RWPE1 (cell line): ENCODE data around the gene DIABLO.

Experiments
- CTCF ChIA-PET: fragments of 350-600 bp; sonication (Branson Sonifier 250); formaldehyde crosslinking; extraction: SDS; loops from one replicate; lab custom pipeline; 2021; lab: Yijun Ruan, JAX
- POLR2A ChIA-PET: fragments of 400-600 bp; formaldehyde crosslinking; extraction: SDS; loops from one replicate; lab custom pipeline; 2020; ENCODE audit warnings: antibody characterized with exemption; ENCODE audit not compliant: low non-redundant PET; lab: Yijun Ruan, JAX
- DNase-seq: peaks from one replicate; pipeline ENCODE4 v3.0.0; 2012; ENCODE audit warnings: low spot score
- H3K27ac ChIP-seq: fragments of 450-650 bp; 2 replicates; pipeline ENCODE4 v1.5.1; 2017
- CTCF ChIP-seq: fragments of 450-650 bp; conservative IDR thresholded peaks from 2 replicates; pipeline ENCODE4 v1.5.1; 2017; ENCODE audit warnings: low read depth, mild to moderate bottlenecking

Gene DIABLO

DNA sequence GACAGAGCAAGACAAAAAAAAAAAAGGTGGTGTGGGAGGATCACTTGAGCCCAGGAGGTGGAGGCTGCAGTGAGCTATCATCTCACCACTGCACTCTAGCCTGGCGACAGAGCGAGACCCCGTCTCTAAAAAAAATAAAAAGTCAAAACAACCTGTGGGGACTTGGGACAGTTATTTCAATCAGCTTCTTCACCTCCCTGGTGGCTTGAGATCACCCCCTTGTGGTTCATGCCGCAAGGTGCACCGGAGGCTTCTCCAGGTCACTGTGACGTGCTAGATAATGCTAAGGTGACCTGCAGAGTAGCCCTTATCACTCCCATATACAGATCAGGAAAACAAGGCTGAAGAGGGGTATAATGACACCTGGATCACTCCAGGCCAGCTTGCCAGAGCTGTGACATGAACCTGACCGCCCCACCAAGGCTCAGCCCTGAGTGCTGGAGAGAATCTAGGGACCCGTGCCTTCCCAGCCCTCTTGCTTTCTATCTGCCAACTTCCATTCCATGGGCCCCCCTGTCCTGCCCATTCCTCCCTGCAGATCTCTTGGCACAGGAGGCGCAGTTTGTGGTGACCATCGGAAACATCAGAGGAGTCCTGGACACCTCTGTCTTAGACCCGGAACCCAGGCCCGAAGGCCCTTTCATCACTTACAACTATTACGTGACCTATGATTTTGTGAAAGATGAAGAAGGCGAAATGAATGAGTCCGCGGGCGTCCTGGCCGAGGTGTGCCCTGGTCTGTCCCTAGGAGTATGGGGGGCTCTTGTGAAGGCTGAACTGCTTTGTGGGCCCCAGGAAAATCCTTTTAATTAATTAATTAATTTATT, 34.8 kb downstream of the DIABLO start:
- CTCF ChIA-PET, result interaction anchor here (0.5 to 2.0 kb wide), 20 partner anchors 9 to 136 kb away, joined by 3 to 17 read pairs (median 4); partner anchors contain the start of genes B3GNT4 and LRRC43
- POLR2A ChIA-PET, result no interaction called here
- DNase-seq, result peak; percentile 74
- TF ChIP-seq CTCF, result peak; percentile 79
- H3K27ac ChIP-seq, result no peak overlapping the region

- no peak for DNase-seq
- no peak for TF ChIP-seq CTCF
- ChIA-PET CTCF (interaction anchor here (0.6 to 2.0 kb wide), 4 partner anchors 10 to 135 kb away, joined by 3 to 10 read pairs (median 4); no protein-coding TSS in a partner anchor), POLR2A (no interaction called here)
- no peak overlapping the region for H3K27ac ChIP-seq
These were observed 36.0 kb downstream of the DIABLO start for GRCh38 chr12:122189626-122190475.

DNA sequence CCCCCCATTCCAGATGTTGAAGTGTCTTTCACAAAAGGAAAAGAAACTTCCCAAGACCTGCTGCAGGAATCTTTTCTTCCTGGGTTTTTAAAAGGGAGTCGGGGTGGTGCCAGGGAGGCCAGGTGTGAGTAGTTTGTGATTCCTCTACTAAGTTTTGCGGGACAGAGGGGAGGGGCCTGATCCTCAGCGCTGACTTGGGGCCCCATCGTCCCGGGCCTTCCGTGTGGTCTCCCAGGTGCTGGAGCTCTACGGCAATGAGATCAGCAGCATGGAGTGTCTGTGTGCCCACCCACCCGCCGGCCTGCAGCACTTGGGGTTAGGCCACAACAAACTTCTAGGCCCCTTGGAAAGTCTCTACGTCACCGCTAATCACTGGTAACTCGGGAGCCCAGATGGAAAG, 38.4 kb downstream of the DIABLO start:
- ChIA-PET CTCF (no interaction called here), POLR2A (no interaction called here)
- no peak overlapping the region for H3K27ac ChIP-seq
- TF ChIP-seq CTCF, result no peak
- DNase-seq, result no peak

DNA sequence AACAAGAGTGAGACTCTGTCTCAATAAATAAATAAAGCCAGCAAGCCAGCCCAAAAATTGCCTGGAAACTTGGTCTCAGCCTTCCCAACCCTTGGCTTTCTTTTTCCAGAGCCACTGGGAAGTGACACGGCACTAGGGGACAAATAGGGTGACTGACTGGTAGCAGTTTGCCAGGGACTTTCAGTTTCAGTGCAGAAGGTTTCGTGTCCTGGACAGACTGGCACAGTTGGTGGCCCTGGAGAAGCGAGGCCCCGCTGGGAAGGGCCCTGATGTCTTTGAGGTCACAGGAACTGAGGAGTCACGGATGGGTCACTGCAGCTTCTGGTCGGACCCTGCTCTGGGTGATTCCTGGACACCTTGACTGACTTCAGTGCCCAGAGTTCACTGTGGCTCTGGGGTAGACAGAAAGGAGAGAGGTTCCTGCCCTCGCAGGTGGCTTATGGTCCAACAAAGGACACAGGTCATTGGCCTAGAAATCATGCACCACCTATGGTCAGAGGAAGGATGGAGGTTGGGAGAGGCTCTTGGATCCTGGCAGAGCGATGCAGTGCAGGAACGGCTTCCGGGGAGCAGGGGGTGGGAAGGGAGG, 40.3 kb downstream of the DIABLO start:
- CTCF ChIA-PET, result no interaction called here
- POLR2A ChIA-PET, result no interaction called here
- TF ChIP-seq CTCF, result no peak
- DNase-seq, result no peak
- H3K27ac ChIP-seq, result no peak overlapping the region

DNA sequence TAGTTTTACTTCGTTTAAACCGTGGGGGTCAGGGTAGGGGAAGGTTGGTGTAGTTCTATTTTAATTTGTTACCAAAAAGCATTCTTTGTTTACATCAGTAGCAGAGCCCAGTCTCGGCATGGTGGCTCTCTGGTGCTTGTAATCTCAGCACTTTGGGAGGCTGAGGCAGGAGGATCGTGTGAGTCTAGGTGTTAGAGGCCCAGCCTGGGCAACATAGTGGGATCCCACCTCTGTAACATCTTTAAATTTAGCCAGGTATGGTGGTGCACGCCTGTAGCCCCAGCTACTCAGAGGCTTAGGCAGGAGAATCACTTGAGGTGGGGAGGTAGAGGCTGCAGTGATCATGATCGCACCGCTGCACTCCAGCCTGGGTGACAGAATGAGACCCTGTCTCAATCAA, 40.8 kb downstream of the DIABLO start:
- no peak for DNase-seq
- CTCF ChIA-PET, result no interaction called here
- POLR2A ChIA-PET, result no interaction called here
- TF ChIP-seq CTCF, result no peak
- H3K27ac ChIP-seq, result no peak overlapping the region

- no peak for DNase-seq
- H3K27ac ChIP-seq, result no peak overlapping the region
- no peak for TF ChIP-seq CTCF
- POLR2A ChIA-PET, result no interaction called here
- CTCF ChIA-PET, result no interaction called here
These were observed 41.3 kb downstream of the DIABLO start for GRCh38 chr12:122184517-122184916.
